ENCODE measurements around the gene GIPC1. TPM values are rescaled to one million over a fixed set of nuclear protein-coding genes. Genes with fewer than 3 reads are reported as not detected.

GIPC1 gene
- total RNA-seq, 1 experiment from 2014 or later, result 160 TPM

GRCh38 chr19:14450168-14450874, 45.6 kb downstream of the GIPC1 start:
- DNase-seq (ENCODE audit: low read depth, low spot score) (no peak), ATAC-seq (peak; percentile 89)
- H3K27ac ChIP-seq (ENCODE audit: low read length), result no peak overlapping the region
- CTCF ChIA-PET, result no interaction called here
- intact Hi-C loops (cut with micrococcal nuclease; ENCODE audit: unreplicated experiment), result no loop called here
- peaks cover 8% of the 10 kb centered on the region for H3K36me3 ChIP-seq (ENCODE audit: control insufficient read depth, insufficient read depth, low read length)
- H3K4me1 ChIP-seq (ENCODE audit: control insufficient read depth, insufficient read depth, low read length), result no peaks in the 10 kb centered on the region
- TF ChIP-seq REST (IDR thresholded peaks at IDR 0.05; ENCODE audit: insufficient read depth in 1 of 2, low read depth in 2 of 2, low read length in 1 of 2) (no peak), CTCF (IDR thresholded peaks at IDR 0.05) (no peak), SIN3A (IDR thresholded peaks at IDR 0.05; ENCODE audit: borderline replicate concordance, insufficient read depth, low read depth, low read length) (no peak)
- H3K9me3 ChIP-seq (ENCODE audit: control insufficient read depth, insufficient read depth, low read depth, low read length), result no peaks in the 10 kb centered on the region
- in situ Hi-C loops (cut with HindIII; ENCODE audit: low pct_unique_long_range_greater_than_20kb, low sequenced_read_pairs), result no loop called here
- H3K4me3 ChIP-seq (ENCODE audit: low read depth in 2 of 2, low read length in 2 of 2), result no peak overlapping the region
- no TSS peak for BruUV-seq (replicated peaks)
- no peaks in the 10 kb centered on the region for H3K27me3 ChIP-seq (ENCODE audit: control insufficient read depth, insufficient read depth, low read length)
- POLR2A ChIA-PET, result no interaction called here

GRCh38 chr19:14449321-14449720, 46.6 kb downstream of the GIPC1 start:
- Histone ChIP-seq H3K4me1 (ENCODE audit: control insufficient read depth, insufficient read depth, low read length) (no peaks in the 10 kb centered on the region), H3K9me3 (ENCODE audit: control insufficient read depth, insufficient read depth, low read depth, low read length) (no peaks in the 10 kb centered on the region), H3K27ac (ENCODE audit: low read length) (no peak overlapping the region), H3K27me3 (ENCODE audit: control insufficient read depth, insufficient read depth, low read length) (no peaks in the 10 kb centered on the region), H3K36me3 (ENCODE audit: control insufficient read depth, insufficient read depth, low read length) (peaks cover 7% of the 10 kb centered on the region), H3K4me3 (ENCODE audit: low read depth in 2 of 2, low read length in 2 of 2) (no peak overlapping the region)
- intact Hi-C loops (cut with micrococcal nuclease; ENCODE audit: unreplicated experiment) (no loop called here), in situ Hi-C loops (cut with HindIII; ENCODE audit: low pct_unique_long_range_greater_than_20kb, low sequenced_read_pairs) (no loop called here)
- CTCF ChIA-PET, result no interaction called here
- TF ChIP-seq REST (IDR thresholded peaks at IDR 0.05; ENCODE audit: insufficient read depth in 1 of 2, low read depth in 2 of 2, low read length in 1 of 2) (no peak), CTCF (IDR thresholded peaks at IDR 0.05) (no peak), SIN3A (IDR thresholded peaks at IDR 0.05; ENCODE audit: borderline replicate concordance, insufficient read depth, low read depth, low read length) (no peak), TCF7L2 (IDR thresholded peaks at IDR 0.05; ENCODE audit: low read depth, low read length) (no peak), POLR2AphosphoS5 (IDR thresholded peaks at IDR 0.05; ENCODE audit: low read depth, low read length) (no peak)
- DNase-seq (ENCODE audit: low read depth, low spot score), result no peak
- POLR2A ChIA-PET, result no interaction called here
- ATAC-seq, result no peak
- BruUV-seq (replicated peaks), result no TSS peak

Measured in Panc1 (cell line).